Prostate gland (tissue), 2 donors: ENCODE results near the gene GOLT1A.

Source experiments
- POLR2AphosphoS5 ChIP-seq: sonication (generic); formaldehyde crosslinking; IDR thresholded peaks from one replicate; pipeline ENCODE4 v1.6.1; 2017; ENCODE audit warnings: antibody characterized with exemption
- TF ChIP-seq, protein P1 (sequence below), 4 experiments: fragments of 200-600 bp in 2 of 4; fragments of 450-650 bp in 2 of 4; sonication (generic) in 2 of 4; IDR thresholded peaks; 1 replicate in 3 of 4; 2 replicates in 1 of 4; pipeline ENCODE4 v1.5.1; 2016 to 2019; ENCODE audit warnings: antibody characterized with exemption in 4 of 4, mild to moderate bottlenecking in 2 of 4, moderate library complexity in 2 of 4

DNA sequence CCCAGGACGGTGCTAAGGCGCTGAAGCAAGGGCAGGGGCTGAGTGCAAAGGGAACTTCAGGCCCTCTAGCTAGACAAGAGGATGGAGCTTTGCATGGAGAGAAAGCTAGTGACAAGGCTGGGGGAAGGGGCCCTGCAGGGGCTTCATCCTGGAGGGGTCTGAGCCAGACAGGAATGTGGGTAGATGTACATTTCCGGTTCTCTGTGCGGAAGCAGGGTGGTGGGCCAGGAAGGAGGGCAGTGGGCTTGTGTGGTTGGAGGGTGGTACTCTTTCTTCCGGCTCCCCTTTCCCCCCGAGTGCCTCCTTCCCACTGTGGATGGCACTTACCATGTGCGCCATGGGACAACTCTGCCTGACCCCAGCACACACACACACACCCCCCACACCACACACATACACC, 19.0 kb downstream of the GOLT1A start:
- TF ChIP-seq, protein P1, sequence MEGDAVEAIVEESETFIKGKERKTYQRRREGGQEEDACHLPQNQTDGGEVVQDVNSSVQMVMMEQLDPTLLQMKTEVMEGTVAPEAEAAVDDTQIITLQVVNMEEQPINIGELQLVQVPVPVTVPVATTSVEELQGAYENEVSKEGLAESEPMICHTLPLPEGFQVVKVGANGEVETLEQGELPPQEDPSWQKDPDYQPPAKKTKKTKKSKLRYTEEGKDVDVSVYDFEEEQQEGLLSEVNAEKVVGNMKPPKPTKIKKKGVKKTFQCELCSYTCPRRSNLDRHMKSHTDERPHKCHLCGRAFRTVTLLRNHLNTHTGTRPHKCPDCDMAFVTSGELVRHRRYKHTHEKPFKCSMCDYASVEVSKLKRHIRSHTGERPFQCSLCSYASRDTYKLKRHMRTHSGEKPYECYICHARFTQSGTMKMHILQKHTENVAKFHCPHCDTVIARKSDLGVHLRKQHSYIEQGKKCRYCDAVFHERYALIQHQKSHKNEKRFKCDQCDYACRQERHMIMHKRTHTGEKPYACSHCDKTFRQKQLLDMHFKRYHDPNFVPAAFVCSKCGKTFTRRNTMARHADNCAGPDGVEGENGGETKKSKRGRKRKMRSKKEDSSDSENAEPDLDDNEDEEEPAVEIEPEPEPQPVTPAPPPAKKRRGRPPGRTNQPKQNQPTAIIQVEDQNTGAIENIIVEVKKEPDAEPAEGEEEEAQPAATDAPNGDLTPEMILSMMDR (IDR thresholded peaks at IDR 0.05), result no peak
- no peak for TF ChIP-seq POLR2AphosphoS5
